NCI-H526 treated with DMSO at 0.1 percent for 48 hours (cell line): Measurements from ENCODE around the gene EAF2.
"Not testable (repeated sequence)": the region's sequence is repeated elsewhere in the genome, so short reads cannot be mapped to it uniquely, and the experiment has no call there.

Experiments used
- DNase-seq: peaks from one replicate; lab custom pipeline; 2025; lab: John Stamatoyannopoulos, UW

The EAF2 gene

GRCh38 chr3:121863247-121863646 lies 28.2 kb downstream of the EAF2 start:
- DNase-seq, result not testable (repeated sequence)

- no peak for DNase-seq
Observed at GRCh38 chr3:121863801-121864200, 28.8 kb downstream of the EAF2 start.

GRCh38 chr3:121869736-121870135 lies 34.7 kb downstream of the EAF2 start:
- DNase-seq, result no peak

GRCh38 chr3:121870717-121871116 lies 35.7 kb downstream of the EAF2 start:
- no peak for DNase-seq

DNA sequence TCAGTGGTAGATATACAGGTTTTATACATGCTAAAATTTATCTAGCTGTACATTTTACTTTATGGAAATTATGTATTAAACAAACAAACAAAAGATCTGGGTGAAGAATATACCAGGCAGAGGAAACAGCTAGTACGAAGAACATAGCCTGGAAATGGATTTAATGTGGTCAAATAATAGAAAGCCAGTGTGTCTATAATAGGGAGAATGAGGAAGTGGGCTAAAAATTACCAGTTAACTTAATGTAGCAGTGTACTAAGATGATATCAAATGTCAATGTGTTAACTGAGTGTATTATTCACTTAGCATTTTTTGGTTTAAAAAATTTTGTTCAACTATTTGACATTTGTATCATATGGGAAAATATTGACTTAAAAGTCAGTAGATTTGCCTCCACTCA lies 36.4 kb downstream of the EAF2 start:
- no peak for DNase-seq

- DNase-seq, result no peak
Observed at GRCh38 chr3:121878411-121878810, 43.4 kb downstream of the EAF2 start.

DNA sequence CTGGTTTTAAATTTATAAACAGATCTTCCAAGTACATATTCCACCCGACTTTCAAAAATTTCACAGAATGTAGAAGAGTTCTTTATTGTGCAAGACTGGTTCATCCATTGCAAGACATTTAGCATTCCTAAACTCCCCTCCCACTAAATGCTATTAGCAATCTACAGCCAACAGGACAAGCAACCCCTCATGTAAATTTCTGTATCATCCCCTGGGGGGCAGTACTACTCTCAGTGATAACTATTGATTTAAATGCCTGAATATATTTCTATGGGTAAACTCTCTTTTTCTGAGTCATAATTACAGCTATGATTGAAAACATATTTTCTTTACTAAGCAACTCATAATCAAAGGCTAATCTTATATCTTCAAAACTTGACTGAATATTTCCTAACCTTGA lies 48.5 kb downstream of the EAF2 start:
- DNase-seq, result no peak

DNA sequence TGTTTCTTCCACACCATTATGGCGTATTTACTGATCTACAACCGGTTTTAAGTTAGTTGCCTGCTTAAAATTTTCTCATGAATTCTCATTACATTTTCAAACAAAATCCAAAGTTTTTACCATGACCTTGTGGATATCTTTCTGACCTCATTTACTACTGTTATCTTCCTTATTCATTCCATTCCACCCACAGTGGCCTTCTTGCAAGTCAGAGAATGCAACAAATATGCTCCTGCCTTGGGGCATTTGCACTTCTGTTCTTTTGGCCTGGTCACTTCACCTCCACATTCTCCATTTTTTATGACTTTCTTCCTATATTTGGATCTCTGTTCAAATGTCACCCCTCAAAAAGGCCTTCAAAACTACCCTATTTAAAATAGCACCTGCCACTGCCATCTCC lies 50.4 kb downstream of the EAF2 start:
- DNase-seq, result no peak

- DNase-seq, result no peak
Observed at GRCh38 chr3:121894301-121894990, 59.4 kb downstream of the EAF2 start, which contains the start of gene SLC15A2. TSS of gene SLC15A2 (plus strand) at chr3:121894401. CDS start at chr3:121894477, 76 bp downstream.

DNA sequence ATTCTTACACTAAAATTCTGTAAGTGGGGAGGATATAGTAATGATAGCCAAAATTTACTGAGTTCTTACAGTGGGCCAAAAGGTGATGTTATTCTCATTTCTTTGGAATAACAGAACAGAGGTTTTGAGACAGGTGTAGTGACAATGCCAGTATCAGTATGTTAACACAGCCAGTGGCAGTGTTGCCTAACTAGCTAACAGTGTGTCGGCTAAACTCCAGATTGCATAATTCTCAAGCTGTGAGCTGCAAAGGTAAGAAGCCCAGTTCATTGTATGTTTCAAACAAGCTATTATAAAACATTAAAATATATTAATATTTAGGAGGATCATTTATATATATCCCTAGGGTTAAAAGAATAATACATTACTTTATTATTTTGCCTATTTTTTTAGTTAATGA lies 60.1 kb downstream of the EAF2 start:
- DNase-seq, result no peak

- DNase-seq, result no peak
Observed at GRCh38 chr3:121895736-121896135, 60.7 kb downstream of the EAF2 start.

DNA sequence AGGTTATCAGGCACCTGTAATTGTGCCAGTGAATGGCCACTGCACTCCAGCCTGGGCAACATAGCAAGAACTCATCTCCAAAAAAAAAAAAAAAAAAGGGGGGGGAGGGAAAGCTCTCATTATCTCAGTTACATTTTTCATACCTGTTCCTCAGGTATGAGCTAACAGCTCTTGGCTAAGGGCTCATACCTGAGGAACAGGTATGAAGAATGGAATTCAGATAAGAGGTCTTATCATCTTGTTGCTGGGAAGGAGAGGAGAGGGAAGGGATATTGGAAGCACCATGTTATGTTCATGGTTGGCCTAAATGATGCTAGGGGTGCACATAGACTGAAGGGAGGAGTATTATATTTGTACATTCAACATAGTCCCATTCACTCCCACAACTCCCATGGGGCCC lies 61.8 kb downstream of the EAF2 start:
- DNase-seq, result no peak

- DNase-seq, result no peak
Observed at GRCh38 chr3:121897296-121897695, 62.3 kb downstream of the EAF2 start.

GRCh38 chr3:121913305-121913990 lies 78.4 kb downstream of the EAF2 start:
- DNase-seq, result no peak

DNA sequence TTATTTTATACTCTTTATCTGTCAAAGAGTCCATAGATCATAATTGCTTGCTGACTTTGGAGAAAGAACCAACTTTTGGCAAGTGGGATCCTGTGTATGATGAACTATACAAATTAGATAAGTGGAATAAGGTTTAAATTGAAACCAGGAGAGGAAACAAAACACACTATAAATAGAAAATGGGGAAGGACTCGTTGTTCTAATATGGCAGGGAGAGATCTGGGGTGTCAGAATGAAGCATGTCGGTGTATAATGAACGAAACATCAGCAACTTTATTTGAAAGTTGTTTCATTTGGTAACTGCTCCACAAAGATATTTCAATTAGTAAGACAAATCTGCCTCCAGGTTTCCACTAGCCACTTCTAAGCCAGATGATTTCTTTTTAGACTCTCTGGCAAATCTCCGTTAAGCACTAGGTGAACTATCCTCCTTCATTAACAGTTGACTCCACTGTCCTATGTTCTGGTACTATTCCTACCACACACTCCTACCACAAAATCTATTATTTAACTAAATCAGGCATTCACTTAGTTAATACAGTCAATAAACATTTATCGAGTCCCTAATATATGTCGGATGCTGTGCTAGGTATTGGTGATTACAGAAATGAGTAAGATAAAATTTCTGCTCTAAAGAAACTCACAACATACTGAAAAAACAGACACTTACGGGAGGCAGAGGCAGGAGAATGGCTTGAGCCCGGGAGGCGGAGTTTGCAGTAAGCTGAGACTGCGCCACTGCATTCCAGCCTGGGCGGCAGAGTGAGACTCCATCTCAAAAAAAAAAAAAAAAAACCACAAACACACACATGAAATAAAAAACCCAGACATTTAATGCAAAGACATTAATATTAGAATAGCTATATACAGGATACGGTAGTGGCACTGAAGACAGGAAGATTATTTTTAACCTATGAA lies 79.3 kb downstream of the EAF2 start:
- DNase-seq, result no peak

GRCh38 chr3:121916189-121916588 lies 81.2 kb downstream of the EAF2 start:
- DNase-seq, result no peak

DNA sequence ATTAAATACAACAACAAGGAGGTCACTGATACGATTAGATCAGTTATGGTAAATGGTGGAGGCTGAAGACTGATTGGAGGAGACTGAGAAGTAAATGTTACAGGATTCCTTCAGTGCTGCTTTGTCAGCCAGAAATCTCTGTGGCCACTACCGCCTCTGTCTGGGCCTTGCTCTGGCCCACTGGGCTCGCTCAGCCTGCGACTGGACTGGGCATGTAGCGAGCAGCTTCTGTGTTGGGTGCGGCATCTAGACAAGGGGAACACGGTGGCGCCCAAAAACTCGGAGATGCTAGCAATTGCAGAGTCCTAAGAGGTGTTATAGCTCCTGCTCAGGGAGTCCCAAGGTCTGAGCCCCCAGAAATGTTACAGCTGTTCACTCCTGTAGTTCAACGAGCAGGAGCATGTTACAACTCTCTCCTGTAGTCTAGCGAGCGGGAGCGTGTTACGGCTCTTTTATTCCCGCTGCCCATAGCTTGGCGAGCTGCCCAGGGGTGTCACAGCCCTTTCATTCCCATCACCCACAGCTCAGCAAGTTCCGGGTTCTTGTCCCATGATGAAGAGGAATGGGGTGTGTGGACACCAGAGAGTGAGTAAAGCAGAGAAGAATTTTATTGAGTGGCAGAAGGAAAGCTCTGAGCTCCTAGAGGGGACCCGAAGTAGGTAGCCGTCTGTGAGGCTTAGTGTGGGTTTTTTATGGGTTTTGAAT lies 83.9 kb downstream of the EAF2 start:
- no peak for DNase-seq

GRCh38 chr3:121924734-121925133 lies 89.7 kb downstream of the EAF2 start:
- no peak for DNase-seq

DNA sequence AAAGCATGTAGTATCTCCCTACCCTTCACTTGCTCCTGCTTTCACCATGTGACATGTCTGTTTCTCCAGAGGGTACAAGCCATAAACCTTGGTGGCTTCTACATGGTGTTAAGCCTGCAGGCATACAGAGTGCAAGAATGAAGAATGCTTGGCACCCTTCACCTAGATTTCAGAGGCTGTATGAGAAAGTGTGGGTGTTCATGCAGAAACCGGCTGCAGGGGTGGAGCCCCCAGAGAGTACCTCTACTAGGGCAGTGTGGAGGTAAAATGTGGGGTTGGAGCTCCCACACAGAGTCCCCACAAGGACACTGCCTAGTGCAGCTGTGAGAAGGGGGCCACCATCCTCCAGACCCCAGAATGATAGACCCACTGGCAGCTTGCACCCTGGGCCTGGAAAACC lies 91.4 kb downstream of the EAF2 start:
- DNase-seq, result no peak
